Measurements from ENCODE around the gene TMEM87B.

DNA sequence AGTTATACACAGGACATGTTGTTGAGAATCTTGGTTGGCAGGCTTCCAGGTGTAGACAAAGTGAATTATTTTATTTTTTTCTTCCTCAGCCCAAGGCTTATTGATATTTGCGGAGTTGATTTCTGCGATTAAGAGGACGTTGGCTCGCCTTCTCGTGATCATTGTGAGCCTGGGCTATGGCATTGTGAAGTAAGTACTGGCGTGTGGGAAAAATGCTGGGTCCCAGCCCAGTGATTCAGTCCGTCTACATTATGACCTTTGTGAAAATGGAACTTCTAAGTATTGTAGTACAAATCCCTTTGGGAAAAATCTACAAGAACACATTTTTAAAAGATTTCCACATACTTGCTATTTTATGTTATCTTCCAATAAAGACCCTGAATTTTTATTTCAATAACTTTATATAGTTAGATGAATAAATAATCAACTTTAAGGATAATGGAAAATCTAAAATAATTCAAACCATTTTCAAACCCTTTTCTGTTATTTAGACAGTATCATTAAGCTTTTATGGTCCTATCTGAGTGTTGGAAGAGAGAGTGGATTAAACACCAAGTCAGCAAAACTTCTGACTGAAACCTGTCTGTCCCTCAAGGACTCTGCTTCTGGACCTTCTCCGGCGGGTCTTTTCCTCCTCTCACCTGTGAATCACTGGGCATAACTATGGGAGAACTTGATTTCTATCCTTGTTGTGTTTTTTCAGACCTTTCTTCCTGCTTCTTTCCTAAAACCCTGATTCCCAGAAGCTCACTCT, 31.0 kb downstream of the TMEM87B start:
- TF ChIP-seq NFYB (CRISPR knock-in tag; conservative IDR thresholded peaks at IDR 0.05; ENCODE audit: low read depth) (no peak), TP53 (CRISPR knock-in tag; IDR thresholded peaks at IDR 0.05) (no peak), JUN (CRISPR knock-in tag; IDR thresholded peaks at IDR 0.05) (no peak)
- TF ChIP-seq, protein P1, sequence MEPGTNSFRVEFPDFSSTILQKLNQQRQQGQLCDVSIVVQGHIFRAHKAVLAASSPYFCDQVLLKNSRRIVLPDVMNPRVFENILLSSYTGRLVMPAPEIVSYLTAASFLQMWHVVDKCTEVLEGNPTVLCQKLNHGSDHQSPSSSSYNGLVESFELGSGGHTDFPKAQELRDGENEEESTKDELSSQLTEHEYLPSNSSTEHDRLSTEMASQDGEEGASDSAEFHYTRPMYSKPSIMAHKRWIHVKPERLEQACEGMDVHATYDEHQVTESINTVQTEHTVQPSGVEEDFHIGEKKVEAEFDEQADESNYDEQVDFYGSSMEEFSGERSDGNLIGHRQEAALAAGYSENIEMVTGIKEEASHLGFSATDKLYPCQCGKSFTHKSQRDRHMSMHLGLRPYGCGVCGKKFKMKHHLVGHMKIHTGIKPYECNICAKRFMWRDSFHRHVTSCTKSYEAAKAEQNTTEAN (CRISPR knock-in tag; IDR thresholded peaks at IDR 0.05): no peak
- TF ChIP-seq, protein P2, sequence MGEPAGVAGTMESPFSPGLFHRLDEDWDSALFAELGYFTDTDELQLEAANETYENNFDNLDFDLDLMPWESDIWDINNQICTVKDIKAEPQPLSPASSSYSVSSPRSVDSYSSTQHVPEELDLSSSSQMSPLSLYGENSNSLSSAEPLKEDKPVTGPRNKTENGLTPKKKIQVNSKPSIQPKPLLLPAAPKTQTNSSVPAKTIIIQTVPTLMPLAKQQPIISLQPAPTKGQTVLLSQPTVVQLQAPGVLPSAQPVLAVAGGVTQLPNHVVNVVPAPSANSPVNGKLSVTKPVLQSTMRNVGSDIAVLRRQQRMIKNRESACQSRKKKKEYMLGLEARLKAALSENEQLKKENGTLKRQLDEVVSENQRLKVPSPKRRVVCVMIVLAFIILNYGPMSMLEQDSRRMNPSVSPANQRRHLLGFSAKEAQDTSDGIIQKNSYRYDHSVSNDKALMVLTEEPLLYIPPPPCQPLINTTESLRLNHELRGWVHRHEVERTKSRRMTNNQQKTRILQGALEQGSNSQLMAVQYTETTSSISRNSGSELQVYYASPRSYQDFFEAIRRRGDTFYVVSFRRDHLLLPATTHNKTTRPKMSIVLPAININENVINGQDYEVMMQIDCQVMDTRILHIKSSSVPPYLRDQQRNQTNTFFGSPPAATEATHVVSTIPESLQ (CRISPR knock-in tag; IDR thresholded peaks at IDR 0.05): no peak
- TF ChIP-seq, protein P3, sequence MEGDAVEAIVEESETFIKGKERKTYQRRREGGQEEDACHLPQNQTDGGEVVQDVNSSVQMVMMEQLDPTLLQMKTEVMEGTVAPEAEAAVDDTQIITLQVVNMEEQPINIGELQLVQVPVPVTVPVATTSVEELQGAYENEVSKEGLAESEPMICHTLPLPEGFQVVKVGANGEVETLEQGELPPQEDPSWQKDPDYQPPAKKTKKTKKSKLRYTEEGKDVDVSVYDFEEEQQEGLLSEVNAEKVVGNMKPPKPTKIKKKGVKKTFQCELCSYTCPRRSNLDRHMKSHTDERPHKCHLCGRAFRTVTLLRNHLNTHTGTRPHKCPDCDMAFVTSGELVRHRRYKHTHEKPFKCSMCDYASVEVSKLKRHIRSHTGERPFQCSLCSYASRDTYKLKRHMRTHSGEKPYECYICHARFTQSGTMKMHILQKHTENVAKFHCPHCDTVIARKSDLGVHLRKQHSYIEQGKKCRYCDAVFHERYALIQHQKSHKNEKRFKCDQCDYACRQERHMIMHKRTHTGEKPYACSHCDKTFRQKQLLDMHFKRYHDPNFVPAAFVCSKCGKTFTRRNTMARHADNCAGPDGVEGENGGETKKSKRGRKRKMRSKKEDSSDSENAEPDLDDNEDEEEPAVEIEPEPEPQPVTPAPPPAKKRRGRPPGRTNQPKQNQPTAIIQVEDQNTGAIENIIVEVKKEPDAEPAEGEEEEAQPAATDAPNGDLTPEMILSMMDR (IDR thresholded peaks at IDR 0.05): no peak
